Measurements from ENCODE around the gene XKR3.

DNA sequence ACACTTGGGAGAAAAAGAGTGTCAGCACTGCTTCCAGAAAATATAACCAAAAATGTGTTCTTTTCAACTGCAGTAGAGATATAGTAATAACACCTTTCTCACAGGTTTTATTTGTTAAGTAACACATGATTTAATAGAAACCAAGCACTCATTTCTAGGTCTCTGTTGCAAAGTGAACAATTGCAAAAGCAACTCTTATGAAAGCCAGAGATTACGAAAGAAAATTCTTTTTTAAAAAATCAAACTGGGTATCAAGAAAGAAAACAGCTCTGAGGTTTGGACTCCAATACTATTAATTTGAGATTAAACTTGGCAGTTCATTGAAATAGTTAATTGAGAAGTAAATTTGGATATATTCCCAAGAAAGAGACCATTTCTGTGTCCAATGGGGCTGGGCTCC, 9.8 kb upstream of the XKR3 start:
- TF ChIP-seq CTCF (IDR thresholded peaks at IDR 0.05; ENCODE audit: low read depth, low read length) (no peak), MYC (IDR thresholded peaks at IDR 0.05; ENCODE audit: low read depth, low read length) (no peak), POLR2A (IDR thresholded peaks at IDR 0.05; ENCODE audit: extremely low read depth, insufficient read length) (no peak)
- TF ChIP-seq, protein P1, sequence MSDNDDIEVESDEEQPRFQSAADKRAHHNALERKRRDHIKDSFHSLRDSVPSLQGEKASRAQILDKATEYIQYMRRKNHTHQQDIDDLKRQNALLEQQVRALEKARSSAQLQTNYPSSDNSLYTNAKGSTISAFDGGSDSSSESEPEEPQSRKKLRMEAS (IDR thresholded peaks at IDR 0.05; ENCODE audit: low read depth, low read length) = no peak
